ENCODE data around the gene FBXO34. TPM values are rescaled to one million over a fixed set of nuclear protein-coding genes. Genes with fewer than 3 reads are reported as not detected.

The FBXO34 gene
- total and polyA plus RNA-seq, 2 of the 13 experiments (the other 11 are each of a cell fraction or from before 2014, with no cell fraction given) = 8.8 to 13.5 TPM

- TF ChIP-seq SALL2 (CRISPR knock-in tag; IDR thresholded peaks at IDR 0.05) (no peak), TCF7L2 (IDR thresholded peaks at IDR 0.05; ENCODE audit: low read depth, low read length) (no peak), BATF2 (CRISPR knock-in tag; IDR thresholded peaks at IDR 0.05) (0 out of 2 replicates have a peak, but pooled peaks have one; percentile 27), ATRX (CRISPR knock-in tag; IDR thresholded peaks at IDR 0.05; ENCODE audit: borderline replicate concordance) (no peak), ZNF337 (CRISPR knock-in tag; IDR thresholded peaks at IDR 0.05; ENCODE audit: borderline replicate concordance, low read depth) (no peak), HNRNPK (IDR thresholded peaks at IDR 0.05; ENCODE audit: low read depth, low read length, poor library complexity, severe bottlenecking) (no peak), ZMYM2 (CRISPR knock-in tag; IDR thresholded peaks at IDR 0.05) (peak; percentile 77; the same call in 1 of the 2 replicates), TCF7 (IDR thresholded peaks at IDR 0.05; ENCODE audit: low read depth) (no peak), THRA (CRISPR knock-in tag; IDR thresholded peaks at IDR 0.05; ENCODE audit: borderline replicate concordance) (no peak), KMT2B (CRISPR knock-in tag; IDR thresholded peaks at IDR 0.05) (0 out of 2 replicates have a peak, but pooled peaks have one; percentile 52), ZNF18 (CRISPR knock-in tag; IDR thresholded peaks at IDR 0.05; ENCODE audit: insufficient replicate concordance) (no peak), NR0B2 (CRISPR knock-in tag; IDR thresholded peaks at IDR 0.05) (peak; percentile 42; the same call in 1 of the 2 replicates), PBX2 (CRISPR knock-in tag; IDR thresholded peaks at IDR 0.05) (no peak), KLF11 (CRISPR knock-in tag; IDR thresholded peaks at IDR 0.05) (no peak), ZNF431 (CRISPR knock-in tag; IDR thresholded peaks at IDR 0.05; ENCODE audit: borderline replicate concordance, low read depth) (no peak), IRF1 (CRISPR knock-in tag; IDR thresholded peaks at IDR 0.05; ENCODE audit: low read depth) (no peak), ZNF879 (CRISPR knock-in tag; IDR thresholded peaks at IDR 0.05) (no peak), ZNF841 (CRISPR knock-in tag; IDR thresholded peaks at IDR 0.05; ENCODE audit: borderline replicate concordance) (no peak), ZBTB8A (CRISPR knock-in tag; IDR thresholded peaks at IDR 0.05; ENCODE audit: borderline replicate concordance, low read depth) (no peak), ZMYM3 (CRISPR knock-in tag; IDR thresholded peaks at IDR 0.05) (no peak), ZNF75D (CRISPR knock-in tag; IDR thresholded peaks at IDR 0.05; ENCODE audit: borderline replicate concordance) (no peak), KAT8 (CRISPR knock-in tag; IDR thresholded peaks at IDR 0.05) (peak; percentile 60; the same call in 1 of the 2 replicates)
Observed at GRCh38 chr14:55271572-55272298, 514 bp downstream of the FBXO34 start (continued).

Data from HepG2 (cell line).